Measurements from ENCODE around the gene MFAP3L. TPM values are rescaled to one million over a fixed set of nuclear protein-coding genes. Genes with fewer than 3 reads are reported as not detected.
"Not testable (repeated sequence)": the region's sequence is repeated elsewhere in the genome, so short reads cannot be mapped to it uniquely, and the experiment has no call there.

MFAP3L gene
- total RNA-seq, 1 experiment from 2014 or later: 32.1 TPM

DNA sequence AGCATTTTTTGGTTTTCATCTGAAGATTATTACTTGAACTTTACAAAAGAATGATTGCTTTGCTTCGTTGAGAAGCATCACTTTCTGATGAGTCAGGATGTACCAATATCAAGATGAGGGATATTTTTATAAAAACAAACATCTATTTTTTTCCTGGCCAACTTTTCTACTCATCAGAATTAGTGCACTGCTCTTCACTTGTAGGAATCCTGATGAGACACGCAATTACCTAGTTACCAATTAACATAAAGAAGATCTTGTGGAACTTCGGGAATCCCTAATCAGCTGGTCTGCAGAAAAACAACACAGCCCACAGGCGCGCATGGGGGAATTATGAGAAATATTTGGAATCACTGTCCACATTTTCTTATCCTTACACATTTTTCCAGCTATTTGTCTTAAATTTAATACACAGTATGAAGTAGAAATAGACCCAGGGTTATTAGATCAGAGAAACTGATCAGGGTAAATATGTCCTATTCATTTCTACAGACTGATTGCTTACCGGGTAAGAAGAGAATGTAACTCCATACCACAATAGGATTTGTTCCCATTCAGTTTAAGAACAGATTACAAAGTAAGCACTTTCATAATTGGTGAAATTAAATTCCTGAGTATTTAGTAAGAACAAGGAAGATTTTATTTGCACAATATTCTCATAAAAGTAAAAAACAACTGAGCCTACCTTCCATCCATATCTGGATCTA, 50.9 kb downstream of the MFAP3L start:
- no peak for DNase-seq (ENCODE audit: low read depth, low spot score)
- in situ Hi-C loops (cut with HindIII; ENCODE audit: low pct_unique_long_range_greater_than_20kb, low sequenced_read_pairs): no loop called here

DNA sequence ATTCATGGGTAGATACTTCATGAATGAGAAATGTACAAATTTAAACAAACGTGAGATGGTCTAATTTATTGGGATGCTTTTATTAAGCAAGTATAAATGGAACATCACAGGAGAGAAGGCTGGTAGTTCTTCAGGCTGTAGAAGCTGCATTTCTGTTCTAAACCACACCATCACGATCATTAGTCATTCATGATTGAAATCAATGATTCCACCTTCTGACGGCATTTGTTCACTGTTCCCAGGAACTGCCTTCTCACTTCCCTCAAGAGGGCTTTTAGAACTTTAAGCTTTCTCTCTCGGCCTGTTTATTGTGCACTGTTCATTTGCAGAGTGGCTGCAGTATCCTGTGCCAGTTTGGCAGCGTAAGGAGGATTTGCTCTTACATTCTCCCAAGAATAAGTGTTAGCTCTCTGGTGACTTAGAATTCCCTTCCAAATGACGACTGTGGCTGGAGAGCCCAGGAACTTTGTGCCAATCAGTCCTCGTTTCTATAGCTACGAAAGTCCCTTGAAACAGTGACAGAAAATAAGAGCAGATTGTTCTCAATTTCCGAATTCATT, 54.7 kb downstream of the MFAP3L start:
- DNase-seq (ENCODE audit: low read depth, low spot score): no peak
- in situ Hi-C loops (cut with HindIII; ENCODE audit: low pct_unique_long_range_greater_than_20kb, low sequenced_read_pairs): no loop called here

DNA sequence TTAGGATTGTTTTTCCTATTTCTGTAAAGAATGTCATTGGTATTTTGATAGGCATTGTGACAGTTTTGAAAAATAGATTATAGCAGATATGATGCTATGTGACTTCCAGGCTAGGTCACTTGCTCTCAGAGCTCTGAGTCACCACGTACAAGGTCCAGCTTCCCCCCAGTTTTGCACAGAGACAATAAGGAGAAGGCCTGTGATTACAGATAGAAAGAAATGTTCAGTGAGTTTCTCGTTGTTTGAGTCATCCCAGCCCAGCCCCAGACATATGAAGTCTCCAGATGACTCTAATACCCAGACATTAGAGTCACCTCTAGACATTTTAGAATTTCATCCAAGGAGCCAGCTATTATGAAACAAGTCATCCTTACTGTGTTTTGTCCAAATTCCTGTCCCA, 57.2 kb downstream of the MFAP3L start:
- in situ Hi-C loops (cut with HindIII; ENCODE audit: low pct_unique_long_range_greater_than_20kb, low sequenced_read_pairs): no loop called here
- no peak for DNase-seq (ENCODE audit: low read depth, low spot score)

DNA sequence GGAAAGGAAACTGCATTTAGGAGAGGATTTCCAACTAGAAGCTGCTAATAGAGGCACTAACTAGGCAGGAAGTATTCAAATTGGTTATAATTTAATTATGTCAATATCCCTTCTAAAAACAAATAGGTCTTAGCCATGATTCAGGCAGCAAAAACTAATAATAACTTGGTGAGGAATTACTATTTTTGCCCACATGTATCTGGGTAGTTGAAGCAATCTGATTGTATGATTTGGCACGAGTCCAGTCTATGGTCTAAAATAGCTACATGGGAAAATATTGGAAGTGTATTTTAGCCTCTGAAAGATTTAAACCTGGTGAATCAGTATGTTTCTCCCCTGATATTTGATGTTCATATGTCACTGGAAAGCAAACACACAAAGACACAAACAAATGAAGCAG, 62.2 kb downstream of the MFAP3L start:
- in situ Hi-C loops (cut with HindIII; ENCODE audit: low pct_unique_long_range_greater_than_20kb, low sequenced_read_pairs): no loop called here
- DNase-seq (ENCODE audit: low read depth, low spot score): no peak

DNA sequence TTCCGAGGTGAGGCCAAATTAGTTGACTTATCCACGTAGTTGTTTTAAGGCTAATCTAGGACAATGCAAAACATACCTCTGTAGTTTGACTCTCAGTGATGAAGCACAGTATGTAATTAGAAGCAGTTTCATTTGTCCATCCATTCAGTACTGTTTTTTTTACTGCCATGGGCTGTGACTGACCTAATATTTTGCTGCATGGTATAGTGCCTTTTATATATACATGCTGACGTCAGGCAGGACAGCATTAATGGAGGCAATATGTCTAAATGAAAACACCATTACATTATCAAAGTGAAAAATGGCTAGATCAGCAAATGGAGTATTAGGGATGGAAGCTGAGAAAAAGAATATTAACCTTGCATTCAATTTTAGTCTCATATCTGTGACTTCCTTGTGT, 66.9 kb downstream of the MFAP3L start:
- no peak for DNase-seq (ENCODE audit: low read depth, low spot score)
- in situ Hi-C loops (cut with HindIII; ENCODE audit: low pct_unique_long_range_greater_than_20kb, low sequenced_read_pairs): no loop called here

DNA sequence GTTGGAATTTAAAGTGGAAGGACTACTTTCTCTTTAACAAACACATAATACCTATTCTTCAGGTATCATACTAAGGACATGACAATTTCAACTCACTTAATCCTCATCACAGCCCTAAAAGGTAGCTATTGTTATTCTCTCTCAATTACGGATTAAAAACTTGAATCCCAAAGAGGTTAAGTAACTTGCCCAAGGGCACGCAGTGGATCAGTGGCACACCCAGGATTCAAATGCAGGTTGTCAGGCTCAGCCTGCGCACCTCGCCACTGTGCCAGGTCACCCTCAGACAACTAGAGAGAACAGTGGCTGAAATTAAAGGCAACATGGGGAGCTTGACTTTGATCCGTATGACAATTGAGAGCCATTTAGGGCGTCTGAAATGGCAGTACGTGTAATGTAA, 67.6 kb downstream of the MFAP3L start:
- in situ Hi-C loops (cut with HindIII; ENCODE audit: low pct_unique_long_range_greater_than_20kb, low sequenced_read_pairs): no loop called here
- DNase-seq (ENCODE audit: low read depth, low spot score): no peak

DNA sequence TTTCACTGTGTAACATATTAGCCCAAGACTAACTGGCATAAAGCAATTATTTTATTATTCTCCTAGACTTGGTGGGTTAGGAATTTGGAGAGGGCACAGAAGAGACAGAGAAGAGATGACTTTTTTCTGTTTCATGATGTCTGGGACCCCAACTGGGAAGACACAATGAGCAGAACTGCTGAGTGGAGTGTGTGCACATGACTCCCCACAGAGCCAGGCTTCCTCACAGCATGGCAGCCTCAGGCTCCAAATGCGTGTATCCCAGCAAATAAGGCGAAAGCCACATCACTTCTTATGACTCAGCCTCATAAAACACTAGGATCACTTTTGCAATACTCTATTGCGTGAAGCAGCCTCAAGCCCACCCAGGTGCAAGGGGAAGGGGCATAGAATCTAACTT, 68.4 kb downstream of the MFAP3L start:
- in situ Hi-C loops (cut with HindIII; ENCODE audit: low pct_unique_long_range_greater_than_20kb, low sequenced_read_pairs): no loop called here
- DNase-seq (ENCODE audit: low read depth, low spot score): no peak

DNA sequence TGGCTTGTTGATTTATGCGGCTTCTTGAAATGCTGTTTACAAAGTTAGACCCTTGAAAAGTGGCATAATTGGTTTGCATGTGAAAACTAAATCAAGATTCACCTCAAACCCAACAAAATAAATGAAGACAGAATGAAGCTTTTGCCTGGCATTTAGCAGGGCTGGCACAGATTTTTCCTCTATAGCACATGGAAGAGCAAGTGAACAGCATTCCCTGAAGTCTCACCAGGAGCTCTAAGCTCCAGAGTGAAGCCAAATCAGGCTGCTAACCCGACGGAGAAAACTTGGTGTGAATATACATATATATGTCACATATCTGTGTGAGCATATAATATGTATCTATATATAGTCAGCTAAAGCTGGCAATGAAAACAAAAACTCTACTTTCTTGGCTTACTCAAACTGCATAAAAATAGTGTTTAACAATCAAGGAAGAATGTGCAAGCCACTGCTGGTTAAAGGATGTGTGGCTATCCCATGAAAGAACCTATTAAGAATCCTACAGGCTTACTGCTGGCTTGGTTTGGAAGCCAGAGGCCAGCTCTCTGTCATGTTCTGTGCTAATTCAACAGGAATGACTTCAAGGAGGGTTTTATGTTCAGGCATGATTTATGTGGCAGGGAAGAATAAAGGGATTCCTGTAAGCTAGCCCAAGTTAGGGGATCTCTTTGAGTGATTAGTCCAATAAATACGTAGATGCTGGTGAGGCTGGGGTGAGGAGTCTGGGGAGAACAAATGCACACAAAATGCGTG, 69.9 kb downstream of the MFAP3L start:
- DNase-seq (ENCODE audit: low read depth, low spot score): peak; percentile 73
- in situ Hi-C loops (cut with HindIII; ENCODE audit: low pct_unique_long_range_greater_than_20kb, low sequenced_read_pairs): no loop called here

DNA sequence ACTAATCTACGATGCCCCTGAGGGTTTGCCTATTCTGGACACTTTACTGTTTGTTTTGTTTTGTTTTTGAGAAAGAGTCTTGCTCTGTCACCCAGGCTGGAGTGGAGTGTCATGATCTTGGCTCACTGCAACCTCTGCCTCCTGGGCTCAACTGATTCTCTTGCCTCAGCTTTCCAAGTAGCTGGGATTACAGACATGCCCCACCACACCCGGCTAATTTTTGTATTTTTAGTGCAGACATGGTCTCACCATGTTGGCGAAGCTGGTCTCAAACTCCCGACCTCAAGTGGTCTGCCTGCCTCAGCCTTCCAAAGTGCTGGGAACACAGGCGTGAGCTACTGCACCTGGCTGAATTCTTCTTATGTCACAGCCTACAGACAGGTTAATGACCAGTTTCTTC, 70.7 kb downstream of the MFAP3L start:
- no peak for DNase-seq (ENCODE audit: low read depth, low spot score)
- in situ Hi-C loops (cut with HindIII; ENCODE audit: low pct_unique_long_range_greater_than_20kb, low sequenced_read_pairs): no loop called here

DNA sequence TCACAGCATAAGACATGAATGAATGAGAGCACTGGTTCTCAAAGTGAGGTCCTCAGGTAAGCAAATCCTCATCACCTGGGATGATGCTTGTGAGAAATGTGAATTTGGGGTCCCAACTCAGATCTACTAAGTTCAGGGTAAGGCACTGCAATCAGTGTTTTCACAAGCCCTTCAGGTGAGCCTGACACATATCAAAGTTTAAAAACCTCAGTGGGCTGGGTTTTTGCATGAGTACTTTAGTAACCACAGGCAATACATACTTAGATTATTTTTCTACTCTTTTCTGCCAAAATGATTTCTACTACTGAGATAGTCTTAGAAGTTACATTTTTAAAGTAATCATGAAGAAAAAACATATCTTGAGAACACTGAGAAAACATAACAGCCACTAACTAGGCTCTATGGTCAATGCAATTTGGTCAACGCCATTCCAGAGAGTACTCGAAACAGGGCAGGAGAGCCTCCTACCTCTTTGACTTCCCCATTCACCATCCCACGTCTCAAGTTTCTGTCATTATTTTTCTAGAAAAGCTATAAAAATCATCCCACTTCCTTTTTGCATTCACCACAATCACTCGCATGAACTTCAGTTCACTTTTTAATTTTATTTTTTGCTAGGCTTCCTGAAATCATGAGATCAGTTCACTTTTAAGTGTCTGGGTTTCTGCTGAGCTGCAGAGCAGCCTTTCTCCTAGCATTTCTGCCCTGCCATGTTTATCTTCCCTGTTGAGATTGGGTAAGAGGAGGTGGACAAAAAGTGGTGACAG, 73.8 kb downstream of the MFAP3L start:
- in situ Hi-C loops (cut with HindIII; ENCODE audit: low pct_unique_long_range_greater_than_20kb, low sequenced_read_pairs): no loop called here
- DNase-seq (ENCODE audit: low read depth, low spot score): no peak

DNA sequence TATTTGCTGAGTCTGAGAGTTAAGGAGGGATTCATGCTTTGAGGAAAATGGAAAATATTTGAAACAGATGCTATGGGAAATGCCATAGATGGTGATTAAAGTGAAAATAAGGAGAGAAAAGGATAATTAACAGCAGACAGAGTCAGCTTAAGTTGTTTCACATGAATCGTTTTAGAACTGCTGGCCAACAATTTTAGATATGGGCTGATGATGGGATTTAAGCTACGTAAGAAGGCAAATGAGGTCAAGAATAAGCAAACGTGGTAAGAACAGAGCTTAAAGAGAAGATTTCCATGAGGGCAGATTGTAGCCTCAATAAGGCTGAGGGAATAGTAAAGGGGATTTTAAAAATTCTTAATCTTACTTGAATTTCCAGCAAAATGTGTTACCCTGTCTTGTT, 77.9 kb downstream of the MFAP3L start:
- no peak for DNase-seq (ENCODE audit: low read depth, low spot score)
- in situ Hi-C loops (cut with HindIII; ENCODE audit: low pct_unique_long_range_greater_than_20kb, low sequenced_read_pairs): no loop called here

DNA sequence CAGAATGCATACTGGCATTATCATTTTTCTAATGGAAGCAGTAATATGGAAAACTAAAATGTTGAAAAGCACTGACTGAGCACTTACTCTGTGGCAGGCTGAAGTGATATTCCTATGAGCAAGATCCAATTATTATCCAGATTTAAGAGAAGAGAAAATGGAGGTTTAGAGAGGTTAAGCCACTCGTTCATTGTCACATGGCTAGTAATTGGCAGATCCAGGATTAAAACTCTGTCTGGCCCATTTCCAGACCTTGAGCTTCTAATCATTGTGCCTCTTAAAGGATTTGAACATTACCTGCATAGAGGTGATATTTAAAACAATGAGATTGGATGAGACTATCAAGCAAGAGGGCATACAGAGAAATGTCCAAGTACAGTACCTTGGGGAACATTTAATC, 80.6 kb downstream of the MFAP3L start:
- no peak for DNase-seq (ENCODE audit: low read depth, low spot score)
- in situ Hi-C loops (cut with HindIII; ENCODE audit: low pct_unique_long_range_greater_than_20kb, low sequenced_read_pairs): no loop called here

DNA sequence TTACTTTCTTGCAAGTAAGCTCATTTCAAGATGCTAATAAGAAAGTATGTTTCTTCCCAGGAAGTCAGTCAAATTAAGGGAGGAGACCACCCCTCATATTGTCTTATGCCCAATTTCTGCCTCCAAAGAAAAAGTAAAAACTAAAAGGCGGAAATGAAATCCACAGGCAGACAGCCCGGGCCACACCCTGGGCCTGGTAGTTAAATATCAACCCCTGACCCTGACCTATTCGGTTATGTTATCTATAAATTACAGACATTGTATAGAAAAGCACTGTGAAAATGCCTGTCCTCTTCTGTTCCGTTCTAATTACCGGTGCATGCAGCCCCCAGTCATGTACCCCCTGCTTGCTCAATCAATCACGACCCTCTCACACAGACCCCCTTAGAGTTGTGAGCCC, 82.6 kb downstream of the MFAP3L start:
- not testable (repeated sequence) for DNase-seq (ENCODE audit: low read depth, low spot score)

DNA sequence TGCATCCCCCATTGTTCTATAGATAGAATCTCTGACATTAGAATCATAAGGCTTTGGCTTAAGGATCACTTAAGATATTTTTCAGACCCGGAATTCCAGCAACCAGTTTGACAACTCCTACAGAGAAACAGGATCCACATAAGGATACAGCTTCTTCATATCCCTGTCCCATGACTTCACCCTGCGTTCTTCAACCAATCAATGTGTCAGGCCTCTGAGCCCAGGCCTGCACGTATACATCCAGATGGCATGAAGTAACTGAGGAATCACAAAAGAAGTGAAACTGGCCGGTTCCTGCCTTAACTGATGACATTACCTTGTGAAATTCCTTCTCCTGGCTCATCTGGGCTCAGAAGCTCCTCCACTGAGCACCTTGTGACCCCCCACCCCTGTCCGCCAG, 85.1 kb downstream of the MFAP3L start:
- no peak for DNase-seq (ENCODE audit: low read depth, low spot score)
- in situ Hi-C loops (cut with HindIII; ENCODE audit: low pct_unique_long_range_greater_than_20kb, low sequenced_read_pairs): no loop called here

More for the DNA sequence above, 82.6 kb downstream of the MFAP3L start:
- in situ Hi-C loops (cut with HindIII; ENCODE audit: low pct_unique_long_range_greater_than_20kb, low sequenced_read_pairs): not testable (repeated sequence)

DNA sequence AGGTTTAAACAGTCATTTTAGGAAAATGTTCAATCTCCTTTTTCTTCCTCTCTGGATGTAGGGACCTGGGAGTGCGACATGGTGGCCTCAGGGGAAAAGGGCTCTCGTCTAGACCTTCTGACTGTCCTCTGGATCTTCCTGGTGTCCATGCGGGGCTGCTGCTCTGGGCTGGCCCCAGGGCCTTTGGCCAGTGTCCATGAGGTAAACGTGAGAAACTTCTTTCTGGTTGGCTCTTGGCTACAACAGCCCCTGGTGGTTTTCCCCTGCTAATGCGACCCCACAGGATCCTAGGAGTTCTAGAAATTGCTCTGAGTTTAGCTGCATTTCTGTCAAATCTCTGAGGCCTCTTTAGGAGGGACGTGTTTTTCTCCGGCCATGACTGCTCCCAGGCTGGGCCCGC, 85.7 kb downstream of the MFAP3L start:
- DNase-seq (ENCODE audit: low read depth, low spot score): peak; percentile 34
- in situ Hi-C loops (cut with HindIII; ENCODE audit: low pct_unique_long_range_greater_than_20kb, low sequenced_read_pairs): no loop called here
